OCI-LY7 (cell line): Measurements from ENCODE around the gene HES7. TPM values are rescaled to one million over a fixed set of nuclear protein-coding genes. Genes with fewer than 3 reads are reported as not detected.

Source experiments
- BruUV-seq: library from RNA; stranded (reverse); fragments of 400-500 nt; replicated peaks from 2 replicates; lab custom pipeline; 2021; lab: Mats Ljungman, UMichigan
- CTCF ChIA-PET: fragments of 300-600 bp; sonication (Branson Sonifier 250); formaldehyde crosslinking; loops from one replicate; lab custom pipeline; 2022; ENCODE audit warnings: antibody characterized with exemption; ENCODE audit not compliant: unreplicated experiment; lab: Charles Lee
- POLR2A ChIA-PET: fragments of 300-600 bp; sonication (Branson Sonifier 250); formaldehyde crosslinking; loops from one replicate; lab custom pipeline; 2022; ENCODE audit warnings: antibody characterized with exemption; lab: Charles Lee
- DNase-seq: peaks from one replicate; pipeline ENCODE4 v3.0.0-alpha.2; 2015; ENCODE audit warnings: low spot score
- H2AFZ ChIP-seq: fragments of 200-600 bp; sonication (generic), shearing (Covaris generic); 2 replicates; pipeline ENCODE4 v1.6.1; 2014; ENCODE audit warnings: mild to moderate bottlenecking, antibody characterized with exemption, low read length, moderate library complexity
- H3K27ac ChIP-seq: fragments of 200-600 bp; sonication (generic); 2 replicates; pipeline ENCODE4 v1.5.1; 2014; ENCODE audit warnings: mixed run types, low read depth, mild to moderate bottlenecking, moderate library complexity, low read length, inconsistent platforms; ENCODE audit not compliant: poor library complexity, severe bottlenecking
- H3K36me3 ChIP-seq: fragments of 200-600 bp; sonication (generic); 2 replicates; pipeline ENCODE4 v1.6.1; 2014; ENCODE audit warnings: mild to moderate bottlenecking, antibody characterized with exemption, low read length, moderate library complexity, mixed read lengths; ENCODE audit not compliant: insufficient read depth
- H3K4me1 ChIP-seq: fragments of 200-600 bp; sonication (generic); 2 replicates; pipeline ENCODE4 v1.5.1; 2014; ENCODE audit warnings: mild to moderate bottlenecking, low read length; ENCODE audit not compliant: insufficient read depth, poor library complexity, severe bottlenecking
- H3K4me2 ChIP-seq: fragments of 200-600 bp; sonication (generic); 2 replicates; pipeline ENCODE4 v1.6.1; 2014; ENCODE audit warnings: mild to moderate bottlenecking, low read length
- H3K4me3 ChIP-seq: fragments of 200-600 bp; sonication (generic); 2 replicates; pipeline ENCODE4 v1.5.1; 2014; ENCODE audit warnings: mild to moderate bottlenecking, low read depth, low read length; ENCODE audit not compliant: poor library complexity, severe bottlenecking
- H3K79me2 ChIP-seq: fragments of 200-600 bp; sonication (generic); 2 replicates; pipeline ENCODE4 v1.6.1; 2016; ENCODE audit warnings: low read depth, mild to moderate bottlenecking, low read length, moderate library complexity, mixed read lengths; ENCODE audit not compliant: insufficient read depth
- H3K9me2 ChIP-seq: fragments of 200-600 bp; sonication (generic); 2 replicates; pipeline ENCODE4 v1.6.1; 2016; ENCODE audit warnings: mild to moderate bottlenecking, low read length, mixed read lengths; ENCODE audit not compliant: insufficient read depth
- H3K9me3 ChIP-seq: fragments of 200-600 bp; sonication (generic); 2 replicates; pipeline ENCODE4 v1.6.1; 2014; ENCODE audit warnings: mild to moderate bottlenecking, mixed run types, low read length, mixed read lengths
- H4K20me1 ChIP-seq: fragments of 200-600 bp; sonication (generic); 2 replicates; pipeline ENCODE4 v1.6.1; 2014; ENCODE audit warnings: mild to moderate bottlenecking, antibody characterized with exemption, low read length, moderate library complexity, mixed read lengths; ENCODE audit not compliant: insufficient read depth
- EZH2phosphoT487 ChIP-seq: fragments of 200-600 bp; sonication (generic); IDR thresholded peaks from 2 replicates; pipeline ENCODE4 v1.6.1; 2018; ENCODE audit warnings: low read depth, borderline replicate concordance, mild to moderate bottlenecking, mixed run types, antibody characterized with exemption, low read length, moderate library complexity, mixed read lengths
- intact Hi-C: fragments of 100-400 bp; cut with micrococcal nuclease; formaldehyde crosslinking; loops from one replicate; pipeline ENCODE4 v1.10.0; 2022; ENCODE audit not compliant: unreplicated experiment
- total RNA-seq, 2 experiments: library from RNA; depleted of rRNA in 1 of 2; stranded (reverse); fragments of >200 nt in 1 of 2; shearing (Covaris generic) in 1 of 2; gene quantifications; 2 replicates each; pipeline ENCODE4 v1.2.3, GENCODE V29; 2014 to 2022
- TF ChIP-seq, protein P1 (sequence below): fragments of 200-600 bp; sonication (generic); conservative IDR thresholded peaks from 2 replicates; pipeline ENCODE4 v1.5.1; 2014; ENCODE audit warnings: mild to moderate bottlenecking, antibody characterized with exemption, low read length, moderate library complexity, mixed read lengths

Gene HES7
- total RNA-seq, 2 experiments from 2014 or later, result 0.44 to 5.8 TPM

DNA sequence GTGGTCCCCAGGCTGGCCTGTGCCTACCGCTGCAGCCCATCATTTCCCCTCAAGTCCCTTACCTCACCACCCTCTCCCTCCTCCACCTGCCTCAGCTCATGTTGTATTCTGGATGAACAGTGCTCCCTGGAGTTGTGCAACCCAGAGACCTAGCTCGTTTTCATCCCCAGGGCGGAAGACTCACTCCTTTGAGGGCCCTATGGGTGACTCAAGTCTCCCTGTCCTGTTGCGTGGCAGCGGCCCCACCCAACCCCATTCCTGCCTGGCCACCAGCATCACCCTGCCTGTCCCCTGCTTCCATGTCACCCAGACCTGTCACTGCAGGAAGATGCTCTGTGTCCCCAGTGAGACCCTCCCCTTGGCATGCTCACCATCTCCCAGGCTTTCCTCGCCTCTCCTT, 39.7 kb downstream of the HES7 start:
- POLR2A ChIA-PET, result interaction anchor here (0.5 to 1.2 kb wide), 2 partner anchors 67 to 282 kb away, joined by 3 read pairs; no protein-coding TSS in a partner anchor

DNA sequence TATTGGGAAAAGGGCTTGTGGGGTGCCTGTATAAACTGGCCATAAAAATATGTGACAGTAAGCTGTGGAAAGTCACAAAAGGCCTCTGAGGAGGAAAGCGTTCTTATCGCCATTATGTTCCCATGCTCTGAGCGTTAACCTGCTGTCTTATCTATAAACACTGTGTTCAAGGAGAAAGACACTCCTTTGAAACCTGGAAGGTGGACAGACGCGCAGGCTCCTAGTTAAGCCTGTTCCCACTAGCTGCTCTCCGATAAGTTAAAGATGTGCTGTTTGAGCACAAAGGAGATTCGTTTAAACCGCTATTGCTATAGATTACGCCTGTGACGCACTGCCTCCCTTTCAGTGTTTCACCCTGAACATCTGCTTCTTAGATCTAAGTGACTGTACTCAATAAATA, 41.6 kb downstream of the HES7 start:
- no TSS peak for BruUV-seq
- no peaks in the 10 kb centered on the region for H3K9me2 ChIP-seq
- no peak overlapping the region for H3K4me3 ChIP-seq
- no peaks in the 10 kb centered on the region for H3K79me2 ChIP-seq
- H3K4me1 ChIP-seq, result peaks cover 6% of the 10 kb centered on the region
- TF ChIP-seq, protein P1, sequence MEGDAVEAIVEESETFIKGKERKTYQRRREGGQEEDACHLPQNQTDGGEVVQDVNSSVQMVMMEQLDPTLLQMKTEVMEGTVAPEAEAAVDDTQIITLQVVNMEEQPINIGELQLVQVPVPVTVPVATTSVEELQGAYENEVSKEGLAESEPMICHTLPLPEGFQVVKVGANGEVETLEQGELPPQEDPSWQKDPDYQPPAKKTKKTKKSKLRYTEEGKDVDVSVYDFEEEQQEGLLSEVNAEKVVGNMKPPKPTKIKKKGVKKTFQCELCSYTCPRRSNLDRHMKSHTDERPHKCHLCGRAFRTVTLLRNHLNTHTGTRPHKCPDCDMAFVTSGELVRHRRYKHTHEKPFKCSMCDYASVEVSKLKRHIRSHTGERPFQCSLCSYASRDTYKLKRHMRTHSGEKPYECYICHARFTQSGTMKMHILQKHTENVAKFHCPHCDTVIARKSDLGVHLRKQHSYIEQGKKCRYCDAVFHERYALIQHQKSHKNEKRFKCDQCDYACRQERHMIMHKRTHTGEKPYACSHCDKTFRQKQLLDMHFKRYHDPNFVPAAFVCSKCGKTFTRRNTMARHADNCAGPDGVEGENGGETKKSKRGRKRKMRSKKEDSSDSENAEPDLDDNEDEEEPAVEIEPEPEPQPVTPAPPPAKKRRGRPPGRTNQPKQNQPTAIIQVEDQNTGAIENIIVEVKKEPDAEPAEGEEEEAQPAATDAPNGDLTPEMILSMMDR, result no peak
- TF ChIP-seq EZH2phosphoT487, result no peak
- H3K36me3 ChIP-seq, result 0 out of 2 replicates have a peak, but pooled peaks cover 8% of the 10 kb centered on the region
- H3K9me3 ChIP-seq, result no peaks in the 10 kb centered on the region
- no peak overlapping the region for H3K27ac ChIP-seq
- H4K20me1 ChIP-seq, result no peaks in the 10 kb centered on the region
- ChIA-PET POLR2A (no interaction called here), CTCF (interaction anchor here (1.1 kb wide), 1 partner anchor 11 kb away, joined by 3 read pairs; no protein-coding TSS in a partner anchor)
- intact Hi-C loops, result no loop called here
- H3K4me2 ChIP-seq, result no peak overlapping the region
- no peak overlapping the region for H2AFZ ChIP-seq
- no peak for DNase-seq

More for the DNA sequence above, 39.7 kb downstream of the HES7 start:
- no peaks in the 10 kb centered on the region for H3K79me2 ChIP-seq
- intact Hi-C loops, result no loop called here
- no peak overlapping the region for H3K4me3 ChIP-seq
- no TSS peak for BruUV-seq
- H3K36me3 ChIP-seq, result 0 out of 2 replicates have a peak, but pooled peaks cover 8% of the 10 kb centered on the region
- H3K27ac ChIP-seq, result no peak overlapping the region
- H3K9me3 ChIP-seq, result no peaks in the 10 kb centered on the region
- H4K20me1 ChIP-seq, result no peaks in the 10 kb centered on the region
- TF ChIP-seq EZH2phosphoT487, result no peak
- TF ChIP-seq, protein P1, result no peak
- peaks cover 6% of the 10 kb centered on the region for H3K4me1 ChIP-seq
- DNase-seq, result no peak
- no peak overlapping the region for H3K4me2 ChIP-seq
- H3K9me2 ChIP-seq, result no peaks in the 10 kb centered on the region
- CTCF ChIA-PET, result interaction anchor here (1.2 kb wide), 1 partner anchor 9 kb away, joined by 3 read pairs; no protein-coding TSS in a partner anchor
- no peak overlapping the region for H2AFZ ChIP-seq

DNA sequence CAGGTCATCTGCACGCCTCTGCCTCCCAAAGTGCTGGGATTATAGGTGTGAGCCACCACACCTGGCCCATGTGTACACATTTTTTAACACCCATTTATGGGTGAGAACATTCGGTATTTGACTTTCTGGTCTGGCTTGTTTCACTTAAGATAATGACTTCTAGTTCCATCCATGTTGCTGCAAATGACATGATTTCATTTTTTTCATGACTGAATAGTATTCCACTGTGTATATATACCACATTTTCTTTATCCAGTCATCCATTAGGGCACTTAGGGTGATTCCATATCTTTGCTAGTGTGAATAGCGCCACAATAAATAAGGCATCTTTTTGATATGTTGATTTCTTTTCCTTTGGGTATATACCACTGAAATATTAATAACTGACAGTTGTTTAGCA, 42.0 kb downstream of the HES7 start:
- CTCF ChIA-PET, result no interaction called here
- intact Hi-C loops, result no loop called here

More for the DNA sequence above, 42.0 kb downstream of the HES7 start:
- no peak overlapping the region for H3K4me3 ChIP-seq
- no peak for DNase-seq
- no peak overlapping the region for H2AFZ ChIP-seq
- no peak overlapping the region for H3K4me2 ChIP-seq
- TF ChIP-seq, protein P1, result no peak
- no peak for TF ChIP-seq EZH2phosphoT487
- no peaks in the 10 kb centered on the region for H4K20me1 ChIP-seq
- BruUV-seq, result TSS peak; percentile 73
- peaks cover 6% of the 10 kb centered on the region for H3K4me1 ChIP-seq
- H3K27ac ChIP-seq, result no peak overlapping the region
- no peaks in the 10 kb centered on the region for H3K9me3 ChIP-seq
- 0 out of 2 replicates have a peak, but pooled peaks cover 8% of the 10 kb centered on the region for H3K36me3 ChIP-seq
- H3K79me2 ChIP-seq, result no peaks in the 10 kb centered on the region
- POLR2A ChIA-PET, result no interaction called here
- H3K9me2 ChIP-seq, result no peaks in the 10 kb centered on the region
